ENCODE data around the gene HS6ST3. TPM values are rescaled to one million over a fixed set of nuclear protein-coding genes. Genes with fewer than 3 reads are reported as not detected.

The HS6ST3 gene
- total RNA-seq, 1 donor from 2014 or later = not detected

- no peak overlapping the region for H3K27ac Mint-ChIP-seq
- H3K4me3 Mint-ChIP-seq = no peak overlapping the region
- H3K9me3 Mint-ChIP-seq = peaks cover 11% of the 10 kb centered on the region
- no peaks in the 10 kb centered on the region for H3K4me1 Mint-ChIP-seq
- H3K27me3 Mint-ChIP-seq = no peaks in the 10 kb centered on the region
- H3K36me3 Mint-ChIP-seq (ENCODE audit: low read depth) = no peaks in the 10 kb centered on the region
- DNase-seq = no peak
- intact Hi-C loops (cut with micrococcal nuclease) = no loop called here
Observed at GRCh38 chr13:96734499-96734898, 644.6 kb downstream of the HS6ST3 start.

GRCh38 chr13:96741779-96742178 lies 651.9 kb downstream of the HS6ST3 start:
- Mint-ChIP-seq H3K27ac (no peak overlapping the region), H3K4me3 (no peak overlapping the region), H3K36me3 (ENCODE audit: low read depth) (no peaks in the 10 kb centered on the region), H3K27me3 (no peaks in the 10 kb centered on the region), H3K4me1 (no peaks in the 10 kb centered on the region), H3K9me3 (peaks cover 4% of the 10 kb centered on the region)
- intact Hi-C loops (cut with micrococcal nuclease) = no loop called here
- DNase-seq = no peak

- no peak for DNase-seq
- Mint-ChIP-seq H3K9me3 (peaks cover 4% of the 10 kb centered on the region), H3K4me3 (no peak overlapping the region), H3K27ac (no peak overlapping the region), H3K27me3 (no peaks in the 10 kb centered on the region), H3K4me1 (no peaks in the 10 kb centered on the region), H3K36me3 (ENCODE audit: low read depth) (no peaks in the 10 kb centered on the region)
- intact Hi-C loops (cut with micrococcal nuclease) = no loop called here
Observed at GRCh38 chr13:96743296-96744089, 653.6 kb downstream of the HS6ST3 start.

- no peaks in the 10 kb centered on the region for H3K27me3 Mint-ChIP-seq
- H3K27ac Mint-ChIP-seq = no peak overlapping the region
- no peaks in the 10 kb centered on the region for H3K4me1 Mint-ChIP-seq
- H3K9me3 Mint-ChIP-seq = peaks cover 4% of the 10 kb centered on the region
- no peak for DNase-seq
- intact Hi-C loops (cut with micrococcal nuclease) = no loop called here
- no peaks in the 10 kb centered on the region for H3K36me3 Mint-ChIP-seq (ENCODE audit: low read depth)
- no peak overlapping the region for H3K4me3 Mint-ChIP-seq
Observed at GRCh38 chr13:96744367-96745331, 654.7 kb downstream of the HS6ST3 start.

- peaks cover 2% of the 10 kb centered on the region for H3K9me3 Mint-ChIP-seq
- no peaks in the 10 kb centered on the region for H3K27me3 Mint-ChIP-seq
- no peak for DNase-seq
- no peaks in the 10 kb centered on the region for H3K4me1 Mint-ChIP-seq
- H3K27ac Mint-ChIP-seq = no peak overlapping the region
- H3K36me3 Mint-ChIP-seq (ENCODE audit: low read depth) = no peaks in the 10 kb centered on the region
- H3K4me3 Mint-ChIP-seq = no peak overlapping the region
- intact Hi-C loops (cut with micrococcal nuclease) = no loop called here
Observed at GRCh38 chr13:96746886-96747285, 657.0 kb downstream of the HS6ST3 start.

- Mint-ChIP-seq H3K36me3 (ENCODE audit: low read depth) (no peaks in the 10 kb centered on the region), H3K4me1 (no peaks in the 10 kb centered on the region), H3K27me3 (no peaks in the 10 kb centered on the region), H3K27ac (no peak overlapping the region), H3K9me3 (no peaks in the 10 kb centered on the region), H3K4me3 (no peak overlapping the region)
- intact Hi-C loops (cut with micrococcal nuclease) = no loop called here
- DNase-seq = no peak
Observed at GRCh38 chr13:96749825-96750224, 659.9 kb downstream of the HS6ST3 start.

- no peak for DNase-seq
- intact Hi-C loops (cut with micrococcal nuclease) = no loop called here
- H3K4me1 Mint-ChIP-seq = no peaks in the 10 kb centered on the region
- H3K36me3 Mint-ChIP-seq (ENCODE audit: low read depth) = no peaks in the 10 kb centered on the region
- no peaks in the 10 kb centered on the region for H3K27me3 Mint-ChIP-seq
- no peaks in the 10 kb centered on the region for H3K9me3 Mint-ChIP-seq
- no peak overlapping the region for H3K27ac Mint-ChIP-seq
- H3K4me3 Mint-ChIP-seq = no peak overlapping the region
Observed at GRCh38 chr13:96751089-96751488, 661.2 kb downstream of the HS6ST3 start.

GRCh38 chr13:96762876-96763275 lies 673.0 kb downstream of the HS6ST3 start:
- Mint-ChIP-seq H3K4me1 (no peaks in the 10 kb centered on the region), H3K4me3 (no peak overlapping the region), H3K36me3 (ENCODE audit: low read depth) (no peaks in the 10 kb centered on the region), H3K27me3 (no peaks in the 10 kb centered on the region), H3K9me3 (peaks cover 5% of the 10 kb centered on the region), H3K27ac (no peak overlapping the region)
- no peak for DNase-seq
- intact Hi-C loops (cut with micrococcal nuclease) = no loop called here

GRCh38 chr13:96766306-96766705 lies 676.4 kb downstream of the HS6ST3 start:
- Mint-ChIP-seq H3K27me3 (no peaks in the 10 kb centered on the region), H3K27ac (no peak overlapping the region), H3K4me3 (no peak overlapping the region), H3K9me3 (peaks cover 5% of the 10 kb centered on the region), H3K36me3 (ENCODE audit: low read depth) (no peaks in the 10 kb centered on the region), H3K4me1 (no peaks in the 10 kb centered on the region)
- intact Hi-C loops (cut with micrococcal nuclease) = no loop called here
- no peak for DNase-seq

GRCh38 chr13:96768524-96768923 lies 678.6 kb downstream of the HS6ST3 start:
- peaks cover 5% of the 10 kb centered on the region for H3K9me3 Mint-ChIP-seq
- no peaks in the 10 kb centered on the region for H3K27me3 Mint-ChIP-seq
- no peak overlapping the region for H3K4me3 Mint-ChIP-seq
- H3K4me1 Mint-ChIP-seq = no peaks in the 10 kb centered on the region
- H3K27ac Mint-ChIP-seq = no peak overlapping the region
- intact Hi-C loops (cut with micrococcal nuclease) = no loop called here
- DNase-seq = no peak
- H3K36me3 Mint-ChIP-seq (ENCODE audit: low read depth) = no peaks in the 10 kb centered on the region

GRCh38 chr13:96769874-96770273 lies 680.0 kb downstream of the HS6ST3 start:
- Mint-ChIP-seq H3K9me3 (peaks cover 4% of the 10 kb centered on the region), H3K36me3 (ENCODE audit: low read depth) (no peaks in the 10 kb centered on the region), H3K4me3 (no peak overlapping the region), H3K27ac (no peak overlapping the region), H3K27me3 (no peaks in the 10 kb centered on the region), H3K4me1 (no peaks in the 10 kb centered on the region)
- DNase-seq = no peak
- intact Hi-C loops (cut with micrococcal nuclease) = no loop called here

GRCh38 chr13:96771486-96772367 lies 681.8 kb downstream of the HS6ST3 start:
- Mint-ChIP-seq H3K27me3 (no peaks in the 10 kb centered on the region), H3K27ac (no peak overlapping the region), H3K4me3 (no peak overlapping the region), H3K9me3 (peaks cover 8% of the 10 kb centered on the region), H3K4me1 (no peaks in the 10 kb centered on the region), H3K36me3 (ENCODE audit: low read depth) (no peaks in the 10 kb centered on the region)
- intact Hi-C loops (cut with micrococcal nuclease) = no loop called here
- DNase-seq = no peak

GRCh38 chr13:96772426-96772825 lies 682.5 kb downstream of the HS6ST3 start:
- H3K27me3 Mint-ChIP-seq = no peaks in the 10 kb centered on the region
- H3K27ac Mint-ChIP-seq = no peak overlapping the region
- peaks cover 8% of the 10 kb centered on the region for H3K9me3 Mint-ChIP-seq
- no peaks in the 10 kb centered on the region for H3K36me3 Mint-ChIP-seq (ENCODE audit: low read depth)
- no peak for DNase-seq
- no peak overlapping the region for H3K4me3 Mint-ChIP-seq
- H3K4me1 Mint-ChIP-seq = no peaks in the 10 kb centered on the region
- intact Hi-C loops (cut with micrococcal nuclease) = no loop called here
